GM23338 (cell line): ENCODE results near the gene FHIT.

Experiments used
- CREB1 ChIP-seq: fragments of 250-450 bp; sonication (Bioruptor Pico); IDR thresholded peaks from 2 replicates; pipeline ENCODE4 v1.5.0; 2020; ENCODE audit warnings: low read depth, mild to moderate bottlenecking, moderate library complexity
- EZH2 ChIP-seq: fragments of 200-600 bp; sonication (generic); IDR thresholded peaks from one replicate; pipeline ENCODE4 v1.8.0; 2017; ENCODE audit warnings: antibody characterized with exemption, mild to moderate bottlenecking, low read depth; ENCODE audit not compliant: unreplicated experiment
- EZH2phosphoT487 ChIP-seq: fragments of 200-600 bp; sonication (generic); IDR thresholded peaks from one replicate; pipeline ENCODE4 v1.8.1; 2018; ENCODE audit warnings: antibody characterized with exemption; ENCODE audit not compliant: unreplicated experiment
- JUNB ChIP-seq: IDR thresholded peaks from one replicate; pipeline ENCODE4 v1.6.1; 2016; ENCODE audit warnings: antibody characterized with exemption; ENCODE audit not compliant: unreplicated experiment
- NANOG ChIP-seq: IDR thresholded peaks from 2 replicates; pipeline ENCODE4 v1.6.1; 2016; ENCODE audit warnings: antibody characterized with exemption, borderline replicate concordance
- POLR2AphosphoS5 ChIP-seq: IDR thresholded peaks from 2 replicates; pipeline ENCODE4 v1.6.1; 2016; ENCODE audit warnings: antibody characterized with exemption, low read depth
- STAT1 ChIP-seq: IDR thresholded peaks from one replicate; pipeline ENCODE4 v1.6.1; 2016; ENCODE audit warnings: antibody characterized with exemption; ENCODE audit not compliant: unreplicated experiment
- ZNF114 ChIP-seq: fragments of 250-450 bp; sonication (Bioruptor Pico); IDR thresholded peaks from 2 replicates; pipeline ENCODE4 v1.5.0; 2020; ENCODE audit warnings: mild to moderate bottlenecking, moderate library complexity
- ZNF331 ChIP-seq: fragments of 250-450 bp; sonication (Bioruptor Pico); IDR thresholded peaks from 2 replicates; pipeline ENCODE4 v1.5.0; 2020; ENCODE audit warnings: low read depth, mild to moderate bottlenecking, moderate library complexity
- TF ChIP-seq, protein P1 (sequence below), 2 experiments: fragments of 200-600 bp in 1 of 2; sonication (generic) in 1 of 2; conservative IDR thresholded peaks; 2 replicates each; pipeline versions ENCODE4 v1.5.1 to v1.6.1; 2016 to 2017; ENCODE audit warnings: antibody characterized with exemption in 2 of 2, low read depth in 2 of 2, mild to moderate bottlenecking in 2 of 2, moderate library complexity in 1 of 2
- TF ChIP-seq, protein P2 (sequence below): IDR thresholded peaks from one replicate; pipeline ENCODE4 v1.6.1; 2018; ENCODE audit warnings: antibody characterized with exemption; ENCODE audit not compliant: unreplicated experiment
- TF ChIP-seq, protein P3 (sequence below): IDR thresholded peaks from 2 replicates; pipeline ENCODE4 v1.6.1; 2016; ENCODE audit warnings: antibody characterized with exemption

DNA sequence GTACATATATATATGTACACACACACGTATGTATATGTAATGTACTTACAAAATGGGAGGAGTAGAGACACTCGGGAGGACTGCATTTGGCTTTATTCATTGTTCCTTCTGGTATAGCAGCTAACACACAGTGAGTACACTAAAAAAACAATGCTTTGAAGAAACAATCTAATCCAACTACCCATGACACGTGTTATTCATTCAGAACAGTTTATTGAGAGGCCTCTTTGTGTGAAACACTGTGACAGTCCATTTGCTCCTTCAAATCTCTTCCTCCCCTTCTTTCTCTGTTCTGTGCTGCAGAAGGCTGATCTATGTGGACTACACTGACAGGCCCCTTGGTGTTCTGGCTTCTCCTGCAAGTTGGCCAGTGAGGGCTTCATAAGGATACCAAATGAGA, 1125.6 kb downstream of the FHIT start:
- TF ChIP-seq, protein P1, sequence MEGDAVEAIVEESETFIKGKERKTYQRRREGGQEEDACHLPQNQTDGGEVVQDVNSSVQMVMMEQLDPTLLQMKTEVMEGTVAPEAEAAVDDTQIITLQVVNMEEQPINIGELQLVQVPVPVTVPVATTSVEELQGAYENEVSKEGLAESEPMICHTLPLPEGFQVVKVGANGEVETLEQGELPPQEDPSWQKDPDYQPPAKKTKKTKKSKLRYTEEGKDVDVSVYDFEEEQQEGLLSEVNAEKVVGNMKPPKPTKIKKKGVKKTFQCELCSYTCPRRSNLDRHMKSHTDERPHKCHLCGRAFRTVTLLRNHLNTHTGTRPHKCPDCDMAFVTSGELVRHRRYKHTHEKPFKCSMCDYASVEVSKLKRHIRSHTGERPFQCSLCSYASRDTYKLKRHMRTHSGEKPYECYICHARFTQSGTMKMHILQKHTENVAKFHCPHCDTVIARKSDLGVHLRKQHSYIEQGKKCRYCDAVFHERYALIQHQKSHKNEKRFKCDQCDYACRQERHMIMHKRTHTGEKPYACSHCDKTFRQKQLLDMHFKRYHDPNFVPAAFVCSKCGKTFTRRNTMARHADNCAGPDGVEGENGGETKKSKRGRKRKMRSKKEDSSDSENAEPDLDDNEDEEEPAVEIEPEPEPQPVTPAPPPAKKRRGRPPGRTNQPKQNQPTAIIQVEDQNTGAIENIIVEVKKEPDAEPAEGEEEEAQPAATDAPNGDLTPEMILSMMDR (conservative IDR thresholded peaks at IDR 0.05; ENCODE audit: low read depth in 2 of 2) = no peak
- TF ChIP-seq POLR2AphosphoS5 (no peak), ZNF114 (CRISPR knock-in tag) (no peak), EZH2phosphoT487 (no peak), EZH2 (no peak), ZNF331 (CRISPR knock-in tag) (no peak), CREB1 (CRISPR knock-in tag) (no peak), NANOG (no peak), STAT1 (no peak), JUNB (no peak)
- TF ChIP-seq, protein P2, sequence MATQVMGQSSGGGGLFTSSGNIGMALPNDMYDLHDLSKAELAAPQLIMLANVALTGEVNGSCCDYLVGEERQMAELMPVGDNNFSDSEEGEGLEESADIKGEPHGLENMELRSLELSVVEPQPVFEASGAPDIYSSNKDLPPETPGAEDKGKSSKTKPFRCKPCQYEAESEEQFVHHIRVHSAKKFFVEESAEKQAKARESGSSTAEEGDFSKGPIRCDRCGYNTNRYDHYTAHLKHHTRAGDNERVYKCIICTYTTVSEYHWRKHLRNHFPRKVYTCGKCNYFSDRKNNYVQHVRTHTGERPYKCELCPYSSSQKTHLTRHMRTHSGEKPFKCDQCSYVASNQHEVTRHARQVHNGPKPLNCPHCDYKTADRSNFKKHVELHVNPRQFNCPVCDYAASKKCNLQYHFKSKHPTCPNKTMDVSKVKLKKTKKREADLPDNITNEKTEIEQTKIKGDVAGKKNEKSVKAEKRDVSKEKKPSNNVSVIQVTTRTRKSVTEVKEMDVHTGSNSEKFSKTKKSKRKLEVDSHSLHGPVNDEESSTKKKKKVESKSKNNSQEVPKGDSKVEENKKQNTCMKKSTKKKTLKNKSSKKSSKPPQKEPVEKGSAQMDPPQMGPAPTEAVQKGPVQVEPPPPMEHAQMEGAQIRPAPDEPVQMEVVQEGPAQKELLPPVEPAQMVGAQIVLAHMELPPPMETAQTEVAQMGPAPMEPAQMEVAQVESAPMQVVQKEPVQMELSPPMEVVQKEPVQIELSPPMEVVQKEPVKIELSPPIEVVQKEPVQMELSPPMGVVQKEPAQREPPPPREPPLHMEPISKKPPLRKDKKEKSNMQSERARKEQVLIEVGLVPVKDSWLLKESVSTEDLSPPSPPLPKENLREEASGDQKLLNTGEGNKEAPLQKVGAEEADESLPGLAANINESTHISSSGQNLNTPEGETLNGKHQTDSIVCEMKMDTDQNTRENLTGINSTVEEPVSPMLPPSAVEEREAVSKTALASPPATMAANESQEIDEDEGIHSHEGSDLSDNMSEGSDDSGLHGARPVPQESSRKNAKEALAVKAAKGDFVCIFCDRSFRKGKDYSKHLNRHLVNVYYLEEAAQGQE = no peak
- TF ChIP-seq, protein P3, sequence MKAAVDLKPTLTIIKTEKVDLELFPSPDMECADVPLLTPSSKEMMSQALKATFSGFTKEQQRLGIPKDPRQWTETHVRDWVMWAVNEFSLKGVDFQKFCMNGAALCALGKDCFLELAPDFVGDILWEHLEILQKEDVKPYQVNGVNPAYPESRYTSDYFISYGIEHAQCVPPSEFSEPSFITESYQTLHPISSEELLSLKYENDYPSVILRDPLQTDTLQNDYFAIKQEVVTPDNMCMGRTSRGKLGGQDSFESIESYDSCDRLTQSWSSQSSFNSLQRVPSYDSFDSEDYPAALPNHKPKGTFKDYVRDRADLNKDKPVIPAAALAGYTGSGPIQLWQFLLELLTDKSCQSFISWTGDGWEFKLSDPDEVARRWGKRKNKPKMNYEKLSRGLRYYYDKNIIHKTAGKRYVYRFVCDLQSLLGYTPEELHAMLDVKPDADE = no peak
